Fibroblast of pulmonary artery (primary cell): ENCODE measurements around the gene AK6.

Source experiments
- DNase-seq: peaks from one replicate; pipeline ENCODE4 v3.0.0-alpha.2; 2010; ENCODE audit warnings: low read depth
- H3K4me3 ChIP-seq: replicated peaks from 2 replicates; pipeline ENCODE4 v1.5.1; 2011; ENCODE audit warnings: low read depth, mild to moderate bottlenecking, control low read depth, low read length, moderate library complexity
- CTCF ChIP-seq: IDR thresholded peaks from 2 replicates; pipeline ENCODE4 v1.5.1; 2011; ENCODE audit warnings: mild to moderate bottlenecking, control low read depth, low read length, inconsistent platforms; ENCODE audit errors: missing control alignments

AK6 gene

DNA sequence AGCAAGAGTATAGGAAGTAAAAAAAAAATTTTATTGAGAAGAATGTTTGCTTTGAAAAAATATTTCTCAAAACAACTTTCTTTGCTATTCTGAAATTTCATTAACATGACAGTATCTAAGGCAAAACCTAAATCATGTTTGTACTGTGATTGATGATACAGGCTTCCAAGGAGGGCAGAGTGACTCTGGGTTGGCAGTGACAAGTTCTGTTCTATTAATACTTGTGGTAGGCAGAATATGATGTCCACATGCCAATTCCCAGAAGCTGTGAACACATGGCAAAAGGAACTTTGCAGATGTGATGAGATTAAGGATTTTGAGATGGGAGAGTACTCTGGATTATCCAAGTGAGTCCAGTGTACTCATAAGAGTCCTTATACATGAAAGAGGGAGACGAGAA is 53.3 kb downstream of the AK6 start:
- no peak for TF ChIP-seq CTCF
- no peak overlapping the region for H3K4me3 ChIP-seq
- DNase-seq, result no peak

DNA sequence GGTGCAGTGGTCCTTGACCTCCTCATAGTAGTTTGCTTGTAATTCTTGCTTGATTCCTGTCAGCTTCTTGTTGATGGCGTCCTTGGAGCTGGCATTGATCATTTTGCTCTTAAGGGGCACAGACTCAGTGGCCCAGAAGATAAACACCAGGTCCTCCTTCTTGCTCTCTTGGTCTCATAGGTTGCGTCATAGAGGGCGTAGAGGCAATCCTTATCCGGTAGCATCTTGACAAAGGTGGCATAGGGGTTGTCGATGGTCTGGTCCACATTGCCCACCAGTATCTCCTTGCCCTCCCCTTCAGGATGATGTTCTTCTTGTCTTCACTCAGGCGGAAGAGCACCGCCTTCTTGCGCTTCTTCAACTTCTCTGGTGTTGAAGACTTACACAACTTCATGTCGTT is 55.9 kb downstream of the AK6 start:
- no peak for TF ChIP-seq CTCF
- no peak overlapping the region for H3K4me3 ChIP-seq
- DNase-seq, result no peak

DNA sequence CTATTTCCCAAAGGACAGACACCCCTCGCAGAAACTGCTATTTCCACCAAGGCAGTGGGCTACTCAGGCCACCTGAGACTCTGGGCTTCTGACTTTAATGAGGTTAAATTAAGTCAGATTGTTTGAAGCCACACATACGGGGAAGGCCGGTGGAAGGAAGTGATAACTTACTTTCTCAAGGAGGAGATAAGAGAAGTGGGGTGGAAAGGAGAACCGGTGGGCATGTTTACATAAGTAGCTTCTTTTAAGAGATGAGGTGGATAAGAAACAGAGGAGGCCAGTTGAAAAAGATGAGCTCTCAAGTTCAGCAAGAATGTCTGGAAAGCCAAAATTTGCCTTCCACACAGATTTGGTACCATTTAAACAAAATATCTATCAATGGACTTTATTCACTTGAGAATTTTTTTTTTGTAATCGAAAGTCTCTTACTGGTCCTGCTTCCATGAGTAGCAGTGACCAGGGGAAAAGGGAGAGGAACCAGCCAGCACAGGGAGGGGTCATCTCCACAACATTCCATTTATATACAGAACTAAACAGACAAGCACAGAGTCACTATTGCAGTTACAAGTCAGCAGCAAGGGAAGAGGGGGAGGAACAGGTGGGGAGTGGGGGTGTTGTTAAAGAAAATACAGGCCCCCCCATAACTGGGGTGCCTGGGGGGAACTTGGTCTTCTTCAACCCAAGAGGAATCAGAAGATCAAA is 56.7 kb downstream of the AK6 start:
- H3K4me3 ChIP-seq, result no peak overlapping the region
- no peak for TF ChIP-seq CTCF
- DNase-seq, result no peak

DNA sequence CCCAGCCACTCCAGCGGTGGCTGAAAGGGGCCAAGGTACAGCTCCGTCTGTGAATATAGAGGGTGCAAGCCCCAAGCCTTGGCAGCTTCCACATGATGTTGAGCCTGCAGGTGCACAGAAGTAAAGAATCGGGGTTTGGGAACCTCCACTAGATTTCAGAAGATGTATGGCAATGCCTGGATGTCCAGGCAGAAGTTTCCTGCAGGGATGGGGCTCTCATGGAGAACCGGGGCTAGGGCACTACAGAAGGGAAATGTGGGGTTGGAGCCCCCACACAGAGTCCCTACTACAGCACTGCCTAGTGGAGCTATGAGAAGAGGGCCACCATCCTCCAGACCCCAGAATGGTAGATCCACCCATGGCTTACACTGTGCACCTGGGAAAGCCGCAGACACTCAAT is 59.9 kb downstream of the AK6 start:
- TF ChIP-seq CTCF, result no peak
- no peak for DNase-seq
- H3K4me3 ChIP-seq, result no peak overlapping the region

GRCh38 chr5:69308046-69308553 is 61.2 kb downstream of the AK6 start:
- TF ChIP-seq CTCF, result no peak
- DNase-seq, result no peak
- no peak overlapping the region for H3K4me3 ChIP-seq

- no peak for TF ChIP-seq CTCF
- DNase-seq, result no peak
- no peak overlapping the region for H3K4me3 ChIP-seq
These were observed 63.8 kb downstream of the AK6 start for GRCh38 chr5:69305512-69305911.
